NCI-H1417 treated with DMSO at 0.1 percent for 48 hours (cell line): ENCODE measurements around the gene SH3YL1.
"Not testable (repeated sequence)": the region's sequence is repeated elsewhere in the genome, so short reads cannot be mapped to it uniquely, and the experiment has no call there.

ENCODE experiments used
- DNase-seq: peaks from one replicate; lab custom pipeline; 2025; lab: John Stamatoyannopoulos, UW

SH3YL1 gene

DNA sequence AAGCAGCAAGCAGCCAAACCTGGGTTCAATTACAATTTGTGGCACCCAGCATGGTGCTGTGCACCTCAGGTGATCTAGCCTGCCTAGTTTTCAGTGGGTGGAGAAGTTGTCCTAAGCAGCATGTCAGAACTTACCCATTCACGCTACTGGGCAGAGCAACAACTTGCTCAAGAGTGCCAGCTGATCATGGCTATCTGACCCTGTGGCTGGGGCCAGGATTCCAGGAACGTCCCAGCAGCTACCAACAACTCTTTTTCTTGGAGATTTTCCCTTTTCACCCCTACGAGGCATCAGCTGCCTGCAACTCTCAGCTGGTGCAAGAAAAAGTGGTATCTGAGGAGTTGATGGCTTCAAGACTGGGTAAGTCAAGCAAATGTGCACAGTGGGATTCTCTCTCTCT is 83.5 kb downstream of the SH3YL1 start:
- no peak for DNase-seq

DNA sequence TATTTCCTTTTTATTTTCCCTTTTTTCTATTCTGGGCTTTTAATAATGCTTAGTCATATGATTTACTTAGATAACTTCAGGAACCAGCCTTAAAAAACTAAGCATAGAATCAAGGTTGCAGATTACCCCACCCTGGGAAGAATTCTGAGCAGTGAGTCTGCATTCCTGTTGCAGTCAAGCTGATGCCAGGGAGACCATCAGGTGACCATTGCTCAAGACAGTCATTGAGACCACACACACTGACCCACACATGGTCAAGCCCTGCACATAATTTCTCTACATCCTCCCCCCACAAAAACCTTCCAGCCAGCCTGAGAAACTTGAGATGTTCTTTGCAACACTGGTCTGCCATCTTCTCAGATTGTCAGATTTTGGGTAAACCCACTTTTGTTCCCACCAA is 83.9 kb downstream of the SH3YL1 start:
- DNase-seq, result no peak

DNA sequence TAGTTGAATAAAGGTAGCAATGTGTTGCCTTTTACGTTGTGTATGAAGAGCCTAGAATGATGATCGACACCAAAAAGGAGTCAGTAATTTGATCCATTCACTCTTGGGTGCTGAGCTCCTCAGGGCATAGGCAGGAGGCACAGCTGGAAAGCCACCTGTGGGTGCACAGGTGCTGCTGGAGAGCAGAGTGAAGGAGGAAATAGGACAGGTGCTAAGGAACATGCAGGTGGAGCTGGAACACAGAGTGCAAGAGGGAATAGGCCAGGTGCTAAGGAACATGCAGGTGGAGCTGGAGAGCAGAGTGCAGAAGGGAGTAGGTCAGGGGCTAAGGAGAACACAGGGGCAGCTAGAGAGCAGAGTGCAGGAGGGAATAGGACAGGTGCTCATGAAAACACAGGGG is 86.1 kb downstream of the SH3YL1 start:
- no peak for DNase-seq

DNA sequence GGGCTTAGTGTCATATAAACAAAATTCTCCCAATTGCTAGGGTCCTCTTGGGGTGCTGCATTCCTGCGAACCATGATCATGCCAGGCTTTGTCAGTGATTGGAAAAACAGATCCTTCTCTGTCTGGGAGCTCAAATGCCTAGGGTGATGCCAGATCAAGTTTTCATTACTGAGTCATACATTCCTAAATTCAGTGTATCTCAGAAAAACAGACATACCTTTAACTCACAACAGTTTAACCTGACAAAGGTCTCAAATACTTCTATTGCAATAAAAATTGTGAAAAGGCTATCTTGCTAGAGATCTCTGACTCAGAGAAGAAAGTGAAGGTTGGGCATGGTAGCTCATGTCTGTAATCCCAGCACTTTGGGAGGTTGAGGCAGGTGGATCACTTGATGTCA is 86.9 kb downstream of the SH3YL1 start:
- no peak for DNase-seq

DNA sequence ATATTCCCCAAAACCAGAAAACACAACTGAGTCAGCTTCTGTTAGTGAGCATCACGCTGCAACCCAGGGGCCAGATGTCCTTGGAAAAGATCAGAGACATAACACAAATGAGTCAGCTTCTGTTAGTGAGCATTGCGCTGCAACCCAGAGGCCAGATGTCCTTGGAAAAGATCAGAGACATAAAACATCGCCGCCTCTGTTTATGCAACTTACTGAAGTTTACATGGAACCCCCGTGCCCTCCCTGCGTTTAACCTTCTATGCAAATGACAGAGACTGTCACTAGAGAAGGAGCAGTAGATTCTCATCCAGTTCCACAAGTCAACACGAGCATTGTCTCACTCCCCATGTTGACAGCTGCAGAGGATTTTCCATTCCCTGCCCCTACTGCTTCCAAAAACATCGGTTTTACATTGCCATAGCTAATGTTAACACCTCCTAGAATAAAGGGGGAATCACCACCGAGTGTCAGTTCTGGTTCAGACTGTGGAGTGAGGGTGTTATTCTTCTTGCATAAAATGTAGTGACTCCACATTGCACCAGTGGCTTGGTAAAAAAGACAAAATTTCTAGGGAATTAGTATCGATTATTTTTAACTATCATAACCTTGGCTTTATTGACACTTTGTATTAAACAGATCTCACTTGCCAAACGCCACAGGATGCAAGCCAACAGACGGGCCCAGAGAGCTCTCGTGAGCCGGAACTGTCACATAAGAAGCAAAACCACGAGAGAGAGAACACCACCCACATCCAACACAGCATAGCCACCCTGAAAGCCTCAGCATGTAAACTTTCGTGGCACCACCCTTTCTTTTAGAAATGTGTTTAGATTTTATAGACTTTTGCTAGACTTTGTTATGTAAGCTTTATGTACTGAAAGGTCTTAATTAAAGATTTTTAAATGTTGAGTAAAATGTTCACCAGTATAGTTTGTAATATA is 87.7 kb downstream of the SH3YL1 start:
- no peak for DNase-seq

DNA sequence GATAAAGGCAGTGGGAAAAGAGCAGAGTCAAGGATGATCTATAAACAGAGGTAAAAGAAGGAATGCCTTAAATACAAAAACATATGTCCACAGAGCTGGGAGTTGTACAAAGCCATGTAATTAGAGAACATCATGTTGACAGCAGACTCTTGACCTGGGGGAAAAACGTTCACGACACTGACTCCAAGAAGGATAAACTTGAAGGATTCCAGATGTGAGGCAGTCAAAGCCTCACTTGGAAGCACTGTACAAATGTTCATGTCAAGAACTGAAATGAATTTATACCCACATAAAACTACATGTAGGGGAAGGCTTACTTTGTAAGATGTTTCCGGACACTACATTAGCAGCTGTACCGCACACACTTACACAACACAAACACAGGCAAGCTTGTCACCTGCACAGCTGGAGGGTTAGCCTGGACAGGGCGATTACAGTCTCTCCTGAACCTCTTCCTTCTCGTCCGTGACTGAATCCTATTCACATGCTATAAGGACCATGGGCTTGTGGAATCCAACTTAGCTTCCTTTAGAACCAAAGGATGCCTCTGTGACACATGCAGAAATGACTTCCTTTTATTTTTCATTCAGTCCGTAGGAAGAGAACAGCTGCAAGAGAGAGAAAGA is 88.6 kb downstream of the SH3YL1 start:
- DNase-seq, result no peak

DNA sequence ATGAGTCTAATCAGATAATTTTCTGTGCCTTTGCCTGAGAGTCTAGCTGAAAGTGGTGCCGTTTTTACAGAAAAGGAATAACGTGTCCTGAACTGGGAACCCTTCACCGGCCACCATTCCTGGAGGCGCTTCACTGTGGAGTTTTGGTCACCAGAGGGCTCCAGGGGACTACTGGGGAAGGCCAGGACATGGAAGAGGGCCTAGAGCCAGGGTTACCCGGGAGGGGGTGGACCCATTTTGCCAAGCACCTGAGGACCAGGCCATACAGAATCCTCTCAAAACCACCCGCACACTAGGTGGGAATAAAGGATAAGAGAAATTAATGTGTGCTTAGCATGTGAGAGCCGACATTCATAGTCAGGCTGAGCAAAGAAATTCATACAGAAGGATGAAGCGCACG is 91.7 kb downstream of the SH3YL1 start:
- DNase-seq, result not testable (repeated sequence)

DNA sequence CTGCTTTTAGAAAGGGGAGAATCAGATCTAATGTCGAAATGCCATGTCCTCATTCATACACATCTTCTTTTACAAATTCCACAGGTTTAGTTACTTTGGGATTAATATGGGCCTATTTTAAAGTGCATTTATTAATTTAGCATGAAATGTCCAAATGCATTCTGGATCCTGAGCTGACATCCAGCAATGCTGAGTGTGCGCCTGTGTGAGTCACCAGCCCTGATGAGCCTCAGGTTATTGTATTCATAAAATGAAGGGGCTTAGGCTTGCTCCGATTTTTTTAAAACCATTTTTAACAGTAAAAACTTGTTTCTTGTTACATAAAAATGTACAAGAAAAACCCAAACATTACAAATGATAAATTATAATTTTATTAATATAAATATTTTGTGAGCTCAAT is 94.1 kb downstream of the SH3YL1 start:
- peak; percentile 63 for DNase-seq
